ENCODE results near the gene AFMID. TPM values are rescaled to one million over a fixed set of nuclear protein-coding genes. Genes with fewer than 3 reads are reported as not detected.

The AFMID gene
- total and polyA plus RNA-seq, 2 of the 13 experiments (the other 11 are each of a cell fraction or from before 2014, with no cell fraction given) = 249 to 270 TPM

DNA sequence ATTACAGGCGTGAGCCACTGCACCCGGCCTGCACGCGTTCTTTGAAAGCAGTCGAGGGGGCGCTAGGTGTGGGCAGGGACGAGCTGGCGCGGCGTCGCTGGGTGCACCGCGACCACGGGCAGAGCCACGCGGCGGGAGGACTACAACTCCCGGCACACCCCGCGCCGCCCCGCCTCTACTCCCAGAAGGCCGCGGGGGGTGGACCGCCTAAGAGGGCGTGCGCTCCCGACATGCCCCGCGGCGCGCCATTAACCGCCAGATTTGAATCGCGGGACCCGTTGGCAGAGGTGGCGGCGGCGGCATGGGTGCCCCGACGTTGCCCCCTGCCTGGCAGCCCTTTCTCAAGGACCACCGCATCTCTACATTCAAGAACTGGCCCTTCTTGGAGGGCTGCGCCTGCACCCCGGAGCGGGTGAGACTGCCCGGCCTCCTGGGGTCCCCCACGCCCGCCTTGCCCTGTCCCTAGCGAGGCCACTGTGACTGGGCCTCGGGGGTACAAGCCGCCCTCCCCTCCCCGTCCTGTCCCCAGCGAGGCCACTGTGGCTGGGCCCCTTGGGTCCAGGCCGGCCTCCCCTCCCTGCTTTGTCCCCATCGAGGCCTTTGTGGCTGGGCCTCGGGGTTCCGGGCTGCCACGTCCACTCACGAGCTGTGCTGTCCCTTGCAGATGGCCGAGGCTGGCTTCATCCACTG lies 27.0 kb downstream of the AFMID start, which contains the start of gene BIRC5 (continued):
- TF ChIP-seq CHCHD3 (CRISPR knock-in tag; IDR thresholded peaks at IDR 0.05) (peak; percentile 88; the same call in 1 of the 2 replicates), SALL2 (CRISPR knock-in tag; IDR thresholded peaks at IDR 0.05) (peak; percentile 94; the same call in 1 of the 2 replicates), ZNF552 (CRISPR knock-in tag; IDR thresholded peaks at IDR 0.05; ENCODE audit: borderline replicate concordance) (no peak; the same call in 1 of the 2 replicates), ZBTB4 (CRISPR knock-in tag; IDR thresholded peaks at IDR 0.05; ENCODE audit: borderline replicate concordance) (peak; percentile 92), ZHX1 (CRISPR knock-in tag; IDR thresholded peaks at IDR 0.05; ENCODE audit: low read depth) (peak; percentile 90; the same call in 1 of the 2 replicates), CBFB (CRISPR knock-in tag; IDR thresholded peaks at IDR 0.05) (peak; percentile 71; the same call in 1 of the 2 replicates), ZNF33A (CRISPR knock-in tag; IDR thresholded peaks at IDR 0.05; ENCODE audit: borderline replicate concordance) (no peak), SAP130 (CRISPR knock-in tag; IDR thresholded peaks at IDR 0.05; ENCODE audit: low read depth) (peak; percentile 100), ZNF574 (CRISPR knock-in tag; IDR thresholded peaks at IDR 0.05) (peak; percentile 95), NFYC (CRISPR knock-in tag; IDR thresholded peaks at IDR 0.05) (peak; percentile 60; the same call in 1 of the 2 replicates), USF2 (IDR thresholded peaks at IDR 0.05; ENCODE audit: low read depth, low read length) (no peak), USF2 (CRISPR knock-in tag; IDR thresholded peaks at IDR 0.05; ENCODE audit: borderline replicate concordance) (peak; percentile 47; the same call in 1 of the 2 replicates), TSC22D2 (CRISPR knock-in tag; IDR thresholded peaks at IDR 0.05; ENCODE audit: borderline replicate concordance) (peak; percentile 67; the same call in 1 of the 2 replicates), MTA1 (CRISPR knock-in tag; IDR thresholded peaks at IDR 0.05; ENCODE audit: borderline replicate concordance) (0 out of 2 replicates have a peak, but pooled peaks have one; percentile 27)
- TF ChIP-seq, protein P1, sequence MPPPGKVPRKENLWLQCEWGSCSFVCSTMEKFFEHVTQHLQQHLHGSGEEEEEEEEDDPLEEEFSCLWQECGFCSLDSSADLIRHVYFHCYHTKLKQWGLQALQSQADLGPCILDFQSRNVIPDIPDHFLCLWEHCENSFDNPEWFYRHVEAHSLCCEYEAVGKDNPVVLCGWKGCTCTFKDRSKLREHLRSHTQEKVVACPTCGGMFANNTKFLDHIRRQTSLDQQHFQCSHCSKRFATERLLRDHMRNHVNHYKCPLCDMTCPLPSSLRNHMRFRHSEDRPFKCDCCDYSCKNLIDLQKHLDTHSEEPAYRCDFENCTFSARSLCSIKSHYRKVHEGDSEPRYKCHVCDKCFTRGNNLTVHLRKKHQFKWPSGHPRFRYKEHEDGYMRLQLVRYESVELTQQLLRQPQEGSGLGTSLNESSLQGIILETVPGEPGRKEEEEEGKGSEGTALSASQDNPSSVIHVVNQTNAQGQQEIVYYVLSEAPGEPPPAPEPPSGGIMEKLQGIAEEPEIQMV (CRISPR knock-in tag; IDR thresholded peaks at IDR 0.05; ENCODE audit: low read depth) = peak; percentile 91

Data from HepG2 (cell line).